GM18520 (cell line): ENCODE results near the gene ISCU.
A peak's percentile ranks its signal among the peaks of the same experiment; 100 is the strongest.

Source experiments
- ATAC-seq: cut with Tn5 transposase; IDR thresholded peaks from one replicate; pipeline ENCODE4 v1.9.1; 2021; ENCODE audit not compliant: unreplicated experiment

ISCU gene

DNA sequence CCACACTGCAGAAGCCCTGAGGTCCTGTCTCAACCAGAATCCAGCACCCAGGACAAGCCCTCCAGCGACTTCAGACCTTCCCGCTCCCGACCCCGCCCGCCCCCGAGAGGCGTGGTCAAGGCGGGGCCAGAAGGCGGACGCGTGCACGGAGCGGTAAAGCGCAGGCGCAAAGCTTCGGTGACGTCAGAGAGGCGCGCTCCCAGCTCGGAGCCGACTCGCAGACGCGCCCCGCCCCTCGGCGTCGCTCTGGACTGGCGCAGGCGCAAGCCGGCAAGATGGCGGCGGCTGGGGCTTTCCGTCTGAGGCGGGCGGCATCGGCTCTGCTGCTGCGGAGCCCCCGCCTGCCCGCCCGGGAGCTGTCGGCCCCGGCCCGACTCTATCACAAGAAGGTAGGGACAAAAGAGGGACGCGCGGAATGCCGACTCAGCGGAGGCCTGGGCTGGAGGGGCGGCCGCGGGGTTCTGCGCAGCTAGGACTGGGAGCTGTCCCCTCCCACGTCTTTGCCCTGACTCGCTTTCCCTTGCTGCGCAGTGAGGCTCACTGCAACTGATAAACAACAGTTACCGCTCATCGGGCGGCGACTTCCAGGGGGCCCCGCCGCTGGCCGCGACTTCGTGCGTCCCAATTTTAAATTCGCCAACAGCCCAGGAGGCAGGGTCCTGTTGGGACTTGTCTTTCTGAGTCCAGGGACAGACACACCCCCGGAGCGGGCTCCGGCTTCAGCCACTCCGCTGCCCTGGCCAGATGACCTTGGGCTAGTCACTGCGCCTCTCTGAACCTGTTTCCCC lies at the start of gene ISCU:
TSS of gene ISCU (plus strand) at position 249 of the 788 bp plus-strand sequence. CDS start at position 276, 27 bp downstream.
- ATAC-seq: peak; percentile 47

DNA sequence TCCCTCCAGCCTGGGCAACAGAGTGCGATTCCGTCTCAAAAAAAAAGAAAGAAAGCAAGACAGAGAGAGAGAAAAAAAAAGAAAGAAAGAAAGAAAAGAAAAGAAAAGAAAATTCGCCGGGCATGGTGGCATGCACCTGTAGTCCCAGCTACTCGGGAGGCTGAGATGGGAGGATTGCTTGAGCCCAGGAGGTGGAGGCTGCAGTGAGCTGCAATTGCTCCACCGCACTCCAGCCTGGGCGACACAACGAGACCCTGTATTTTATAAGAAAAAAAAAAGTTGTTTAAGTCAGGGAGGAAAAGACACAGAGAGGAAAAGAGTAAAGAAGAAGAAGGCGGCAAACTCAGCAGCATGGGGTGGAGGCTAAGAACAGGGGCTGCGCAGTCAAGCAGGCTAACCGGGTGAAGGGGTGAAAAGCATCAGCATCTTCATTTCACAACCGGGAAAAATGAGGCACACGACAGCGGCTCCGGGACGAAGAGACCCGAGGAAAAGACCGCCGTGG lies 47.9 kb upstream of the ISCU start:
- ATAC-seq: no peak

DNA sequence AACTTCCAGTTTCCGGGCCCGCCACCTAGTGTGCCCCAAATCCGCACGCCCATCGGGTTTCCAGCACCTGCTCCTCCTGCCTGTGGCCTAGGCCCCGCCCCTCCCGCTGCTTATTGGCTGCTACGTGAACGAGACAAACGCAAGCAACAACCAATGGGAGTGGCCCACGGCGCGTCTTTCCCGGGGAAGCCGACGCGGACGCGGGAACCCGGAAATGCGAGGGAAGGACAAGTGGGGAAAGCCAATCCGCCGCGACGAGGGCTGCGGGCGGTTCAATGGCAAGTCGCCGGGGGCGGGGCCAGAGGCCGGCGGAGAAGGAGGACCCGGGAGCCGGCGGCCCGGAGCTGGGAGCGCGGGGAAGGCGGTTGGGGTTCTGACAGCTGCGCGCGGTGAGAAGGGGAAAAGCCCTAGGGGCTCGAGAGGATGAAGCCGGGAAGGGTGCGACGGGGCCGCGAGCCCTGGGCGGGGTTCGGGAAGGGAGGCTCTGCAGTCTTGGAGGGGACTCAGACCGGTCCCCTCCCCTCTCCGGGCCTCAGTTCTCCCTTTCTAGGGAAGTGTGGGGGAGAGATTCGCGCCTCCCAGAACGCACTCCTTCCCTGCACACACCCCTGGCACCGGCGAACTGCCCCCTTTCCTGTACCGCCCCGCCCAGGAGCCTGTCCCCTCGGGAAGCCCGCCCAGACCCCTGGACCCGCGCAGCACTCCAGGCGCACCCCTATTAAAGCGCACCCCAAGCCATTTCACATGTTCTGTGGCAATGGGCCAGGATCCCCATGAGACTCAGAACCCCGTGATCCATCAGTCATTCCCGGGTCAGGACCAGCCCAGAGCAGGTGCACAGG lies 47.2 kb upstream of the ISCU start, which contains the start of gene FICD:
TSS of gene FICD (plus strand) at position 305 of the 842 bp plus-strand sequence. CDS start 1,696 bp downstream, outside the sequence.
- peak; percentile 91 for ATAC-seq

DNA sequence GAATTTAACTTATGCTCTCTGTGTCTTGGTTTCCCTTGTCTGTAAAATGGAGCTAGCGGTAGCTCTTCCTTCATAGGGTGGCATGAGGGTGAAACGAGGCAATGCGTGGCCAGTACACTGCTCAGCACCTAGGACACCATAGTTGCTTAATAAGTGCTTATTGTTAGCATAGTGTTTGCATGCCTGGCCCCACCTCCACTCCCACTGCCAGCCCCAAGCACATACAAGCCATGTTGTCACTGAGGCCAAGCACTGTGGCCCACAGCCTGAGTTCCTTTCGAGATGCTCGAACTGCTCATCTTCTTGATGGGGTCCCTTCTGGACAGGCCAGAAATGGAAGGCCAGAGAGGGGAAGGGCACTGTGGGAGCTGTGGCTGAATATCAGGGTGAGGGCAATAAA lies 46.5 kb upstream of the ISCU start:
- ATAC-seq: no peak

DNA sequence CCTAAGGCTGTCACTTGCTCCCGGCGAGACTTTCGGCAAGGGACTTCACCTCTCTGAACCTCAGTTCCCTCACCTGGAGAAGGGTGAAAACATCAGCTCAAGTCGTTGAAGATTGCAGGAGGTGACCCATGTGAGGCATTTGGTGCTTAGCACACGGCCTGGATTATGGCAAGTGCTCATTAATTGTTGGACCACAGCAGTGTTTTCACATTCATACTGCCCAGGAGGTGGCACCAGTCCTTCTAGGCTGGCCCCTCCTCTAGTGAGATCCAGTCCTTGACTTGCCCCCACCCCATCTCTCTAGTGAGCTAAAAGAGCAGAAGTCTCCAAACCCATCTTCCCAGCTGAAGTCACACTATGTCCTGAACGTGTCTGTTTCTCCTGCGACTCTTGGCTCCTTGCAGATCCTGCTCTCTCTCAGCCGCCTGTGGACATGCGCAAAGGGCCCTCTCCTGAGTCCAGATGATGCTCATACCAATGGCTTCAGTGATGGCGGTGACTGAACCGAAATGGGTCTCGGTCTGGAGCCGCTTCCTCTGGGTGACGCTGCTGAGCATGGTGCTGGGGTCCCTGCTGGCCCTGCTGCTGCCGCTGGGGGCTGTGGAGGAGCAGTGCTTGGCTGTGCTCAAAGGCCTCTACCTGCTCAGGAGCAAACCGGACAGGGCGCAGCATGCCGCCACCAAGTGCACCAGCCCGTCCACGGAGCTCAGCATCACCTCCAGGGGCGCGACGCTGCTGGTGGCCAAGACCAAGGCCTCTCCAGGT lies 45.7 kb upstream of the ISCU start:
- ATAC-seq: no peak

DNA sequence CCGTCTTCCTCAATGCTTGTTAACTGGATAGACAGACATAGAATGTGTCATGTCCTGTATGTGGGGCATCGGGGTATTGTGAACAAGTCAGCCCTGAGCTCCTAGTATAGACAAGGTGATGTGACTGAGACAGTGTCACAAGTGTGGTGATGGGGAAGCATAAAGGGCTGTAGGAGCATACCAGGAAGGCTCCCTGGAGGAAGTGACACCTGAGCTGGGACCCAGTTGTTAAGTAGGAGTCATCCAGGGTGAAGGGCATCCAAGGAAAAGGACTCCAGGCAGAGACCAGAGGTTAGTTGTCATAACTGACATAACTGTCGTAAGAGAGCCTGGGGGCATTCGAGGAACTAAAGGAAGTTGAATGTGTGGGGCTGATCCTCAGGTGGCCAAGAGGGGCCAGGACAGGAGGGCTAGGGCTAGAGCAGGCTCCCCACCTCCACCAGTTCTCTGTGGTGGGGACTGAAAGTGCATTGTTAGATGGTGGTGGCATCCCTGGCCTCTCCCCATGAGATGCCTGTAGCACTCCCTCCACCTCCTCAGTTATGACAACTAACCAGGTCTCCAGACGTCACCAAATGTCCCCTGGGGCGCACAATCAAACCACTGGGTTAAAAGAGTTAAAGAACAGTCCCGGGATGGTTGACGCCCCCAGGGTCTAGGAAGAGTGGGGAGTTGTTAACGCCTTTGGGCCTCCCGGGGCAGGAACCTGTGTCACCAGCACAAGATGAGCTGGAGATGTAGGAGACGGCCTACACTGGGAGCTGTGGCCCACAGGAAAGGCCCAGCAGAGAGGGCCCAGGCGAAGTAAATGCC lies 44.9 kb upstream of the ISCU start:
- ATAC-seq: no peak

DNA sequence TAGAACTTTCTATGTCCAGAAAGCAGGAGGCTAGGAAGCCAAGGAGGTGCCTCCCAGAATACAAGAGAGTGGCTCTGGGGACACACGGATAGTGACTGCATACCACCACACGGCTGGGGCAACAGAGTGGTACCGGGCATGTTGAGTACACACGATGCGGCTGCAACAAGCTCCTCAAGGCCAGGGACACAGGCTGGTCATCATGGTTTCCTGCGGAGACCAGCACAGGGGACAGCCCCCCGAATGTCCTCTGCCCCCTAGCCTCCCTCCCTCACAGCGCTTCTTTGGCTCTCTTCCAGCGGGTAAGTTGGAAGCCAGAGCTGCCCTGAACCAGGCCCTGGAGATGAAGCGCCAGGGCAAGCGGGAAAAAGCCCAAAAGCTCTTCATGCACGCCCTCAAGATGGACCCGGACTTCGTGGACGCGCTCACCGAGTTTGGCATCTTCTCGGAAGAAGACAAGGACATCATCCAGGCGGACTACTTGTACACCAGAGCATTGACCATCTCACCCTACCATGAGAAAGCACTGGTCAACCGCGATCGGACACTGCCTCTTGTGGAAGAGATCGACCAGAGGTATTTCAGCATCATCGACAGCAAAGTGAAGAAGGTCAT lies 44.2 kb upstream of the ISCU start:
- ATAC-seq: no peak

DNA sequence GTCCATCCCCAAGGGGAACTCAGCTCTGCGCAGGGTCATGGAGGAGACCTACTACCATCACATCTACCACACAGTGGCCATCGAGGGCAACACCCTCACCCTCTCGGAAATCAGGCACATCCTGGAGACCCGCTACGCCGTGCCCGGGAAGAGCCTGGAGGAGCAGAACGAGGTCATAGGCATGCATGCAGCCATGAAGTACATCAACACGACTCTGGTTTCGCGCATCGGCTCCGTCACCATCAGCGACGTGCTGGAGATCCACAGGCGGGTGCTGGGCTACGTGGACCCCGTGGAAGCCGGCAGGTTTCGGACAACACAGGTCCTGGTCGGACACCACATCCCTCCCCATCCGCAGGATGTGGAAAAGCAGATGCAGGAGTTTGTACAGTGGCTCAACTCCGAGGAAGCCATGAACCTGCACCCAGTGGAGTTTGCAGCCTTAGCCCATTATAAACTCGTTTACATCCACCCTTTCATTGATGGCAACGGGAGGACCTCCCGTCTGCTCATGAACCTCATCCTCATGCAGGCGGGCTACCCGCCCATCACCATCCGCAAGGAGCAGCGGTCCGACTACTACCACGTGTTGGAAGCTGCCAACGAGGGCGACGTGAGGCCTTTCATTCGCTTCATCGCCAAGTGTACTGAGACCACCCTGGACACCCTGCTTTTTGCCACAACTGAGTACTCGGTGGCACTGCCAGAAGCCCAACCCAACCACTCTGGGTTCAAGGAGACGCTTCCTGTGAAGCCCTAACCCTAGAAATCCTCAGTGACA lies 43.5 kb upstream of the ISCU start:
- ATAC-seq: no peak

DNA sequence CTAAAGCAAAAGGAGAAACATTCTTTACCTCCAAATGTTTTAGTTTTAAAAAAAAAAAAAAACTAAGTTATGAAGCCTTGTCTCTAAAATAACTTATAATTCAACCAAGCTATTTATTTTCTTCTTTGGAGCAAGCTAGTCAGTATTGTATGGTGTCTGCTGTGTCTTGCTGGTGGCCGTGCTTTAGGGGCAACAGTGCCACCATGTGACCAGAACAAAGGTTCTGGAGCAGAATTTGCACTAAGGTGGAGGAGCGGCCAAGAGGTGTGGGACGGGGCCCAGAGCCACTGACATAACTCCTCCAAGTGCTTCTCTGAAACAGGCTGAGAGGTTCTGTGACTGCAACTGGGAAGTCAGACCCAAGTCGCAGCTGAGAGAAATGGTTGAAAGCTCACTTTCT lies 42.8 kb upstream of the ISCU start:
- ATAC-seq: no peak

DNA sequence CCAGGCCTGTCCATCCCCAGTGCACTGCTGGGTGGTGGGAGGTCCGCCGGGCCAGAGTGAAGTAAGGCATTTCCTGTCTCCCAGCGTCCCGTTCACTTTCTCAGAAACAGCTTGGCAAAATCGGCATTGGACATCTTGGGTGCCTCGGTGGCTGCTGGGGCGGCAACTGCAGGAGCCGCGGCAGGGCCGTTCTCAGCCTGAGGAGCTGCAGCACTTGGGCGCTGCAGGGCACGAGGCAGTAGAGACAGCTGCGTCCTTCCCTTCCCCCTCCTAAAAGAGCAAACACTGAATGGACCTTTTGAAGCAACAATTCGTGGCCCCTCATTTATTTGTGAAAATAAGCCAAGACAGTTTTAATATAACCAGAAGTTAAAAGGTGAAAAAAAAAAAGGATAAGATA lies 39.0 kb upstream of the ISCU start:
- ATAC-seq: no peak

DNA sequence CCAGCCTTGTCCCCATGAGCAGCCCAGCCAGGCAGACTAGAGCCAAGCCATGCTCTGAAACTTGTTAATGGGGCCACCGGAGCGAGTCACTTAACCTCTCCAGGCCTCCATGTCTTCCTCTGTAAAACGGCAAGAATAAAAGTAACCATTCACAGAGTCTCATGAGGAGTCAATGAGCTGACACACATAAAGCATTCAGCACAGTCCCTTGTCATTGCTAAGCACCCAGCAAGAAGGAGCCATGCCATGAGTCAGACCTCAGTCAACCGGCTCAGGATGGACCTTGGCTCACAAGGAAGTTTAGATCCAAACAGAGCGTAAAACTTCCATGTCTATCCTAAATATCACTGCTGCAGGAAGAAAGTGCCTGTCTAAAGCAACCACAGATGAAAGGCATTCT lies 36.7 kb upstream of the ISCU start:
- no peak for ATAC-seq

DNA sequence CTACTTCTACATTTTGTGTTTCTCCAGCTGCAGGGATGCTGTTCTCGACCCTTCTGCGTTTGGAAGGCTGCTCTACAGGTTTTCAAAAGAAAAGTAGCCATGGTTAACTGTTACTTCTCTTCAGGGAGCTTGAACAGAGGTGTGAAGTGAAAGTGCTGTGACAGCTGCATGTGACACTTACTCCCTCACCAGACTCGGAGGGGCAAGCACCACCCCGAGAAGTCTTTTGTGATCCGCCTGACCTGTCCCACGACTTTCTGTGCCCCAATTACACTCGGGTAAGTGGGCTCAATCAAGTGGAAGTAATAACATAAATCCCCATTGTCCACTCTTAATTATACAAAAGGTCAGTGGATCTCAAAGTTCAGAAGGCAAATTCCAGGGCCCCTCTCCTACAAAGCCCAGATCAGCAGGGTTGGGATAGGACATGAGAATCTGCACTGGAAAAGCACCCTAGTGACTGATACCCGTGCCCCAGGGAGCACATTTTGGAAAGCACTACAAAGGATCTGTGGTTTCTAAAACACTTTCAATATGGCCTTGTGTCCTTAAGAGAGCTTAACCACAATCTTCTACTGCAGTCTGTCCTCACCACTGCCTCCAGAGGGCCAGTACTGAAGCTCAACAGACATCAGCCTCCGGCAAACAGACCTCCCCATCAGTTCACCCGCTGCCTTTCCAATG lies 35.8 kb upstream of the ISCU start:
- ATAC-seq: no peak

DNA sequence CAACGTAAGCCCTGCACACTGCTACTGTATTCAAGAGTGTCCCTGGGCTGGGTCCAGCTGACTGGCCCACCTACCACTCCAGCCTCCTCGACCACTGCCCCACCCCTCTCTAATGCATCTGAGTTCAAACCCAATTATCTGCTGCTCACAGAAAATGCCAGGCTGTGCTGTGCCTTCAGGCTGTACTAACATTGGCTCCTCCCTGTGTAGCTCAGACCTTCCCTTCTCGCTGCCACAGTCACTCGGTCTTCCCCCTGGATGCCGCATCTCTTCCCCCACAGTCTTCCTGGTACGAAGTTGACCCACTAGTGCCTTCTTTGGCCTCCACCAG lies 35.3 kb upstream of the ISCU start:
- ATAC-seq: no peak

DNA sequence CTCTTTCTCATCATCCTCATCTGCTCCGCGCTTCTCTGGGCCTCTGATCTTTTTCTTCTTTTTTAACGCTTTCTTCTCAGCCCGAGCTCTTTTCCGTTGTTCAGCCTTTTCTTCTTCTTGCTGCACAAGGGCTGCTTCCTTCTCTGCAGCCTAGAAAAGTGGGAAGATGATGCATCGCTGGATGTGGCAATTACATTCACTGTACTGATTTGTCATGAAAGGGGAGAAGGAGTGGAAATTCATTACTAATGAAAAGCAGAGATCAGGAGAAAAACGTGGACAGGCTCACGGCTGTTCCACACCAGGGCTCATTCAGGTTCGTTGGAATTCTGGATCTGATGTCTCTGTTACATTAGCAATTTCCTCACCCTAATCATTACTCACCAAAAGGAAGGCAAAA lies 32.2 kb upstream of the ISCU start:
- ATAC-seq: no peak

DNA sequence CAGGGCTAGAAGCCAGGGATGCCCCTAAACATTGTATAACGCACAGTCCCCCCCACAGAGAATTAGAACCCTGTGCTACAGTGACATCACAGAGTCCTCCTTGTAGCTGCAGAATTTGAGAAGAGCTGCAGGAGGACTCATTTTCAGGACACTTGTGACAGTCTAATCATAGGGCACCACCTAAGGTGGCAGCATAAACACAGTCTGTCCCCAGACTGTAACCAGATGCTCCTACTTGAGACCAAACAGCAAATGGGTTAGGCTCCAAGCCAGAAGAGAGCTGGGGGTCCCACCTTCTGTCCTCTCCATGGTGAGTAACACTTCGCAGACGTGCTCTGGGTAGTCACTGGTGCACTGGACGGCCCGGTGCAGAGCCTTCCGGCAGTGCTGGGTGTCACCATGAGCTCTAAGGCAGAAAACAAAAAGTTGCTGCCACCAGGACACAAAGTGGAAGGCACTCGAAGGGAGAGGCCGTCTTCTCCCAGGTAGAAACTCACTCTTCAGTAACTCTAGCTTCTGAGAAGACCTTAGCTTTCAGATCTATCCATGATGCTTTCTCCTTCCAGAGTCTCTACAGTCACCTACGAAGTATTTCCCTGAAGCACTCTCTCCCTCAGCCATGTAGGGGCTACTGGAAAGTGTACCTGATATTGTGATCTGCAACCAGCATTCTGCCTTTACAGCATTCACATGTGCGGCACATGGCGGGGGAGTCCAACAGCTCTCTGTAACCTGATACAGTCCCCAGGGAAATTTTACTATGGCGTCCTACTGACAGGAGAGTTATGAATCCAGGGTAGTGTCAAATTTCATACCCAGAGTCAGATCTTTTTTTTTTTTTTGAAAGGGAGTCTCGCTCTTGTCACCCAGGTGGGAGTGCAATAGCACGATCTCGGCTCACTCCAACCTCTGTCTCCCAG lies 30.2 kb upstream of the ISCU start:
- ATAC-seq: no peak

DNA sequence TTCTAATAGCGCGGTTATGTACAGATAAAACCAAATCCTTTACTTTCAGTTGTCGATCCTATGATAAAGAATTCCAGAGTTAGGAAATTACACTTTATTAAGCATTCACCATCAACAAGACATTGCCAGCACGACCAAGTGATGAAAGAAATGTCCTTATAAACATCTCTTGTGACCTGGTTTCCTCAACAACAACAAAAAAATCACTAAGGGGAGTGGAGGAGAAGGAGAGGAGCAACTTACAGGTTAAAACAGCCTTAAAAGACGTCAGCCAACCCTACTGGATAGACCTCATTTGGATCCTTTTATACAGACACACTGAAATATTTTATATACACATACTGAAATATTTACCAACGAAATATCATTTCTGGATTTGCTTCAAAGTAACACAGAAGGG lies 24.2 kb upstream of the ISCU start:
- ATAC-seq: no peak

DNA sequence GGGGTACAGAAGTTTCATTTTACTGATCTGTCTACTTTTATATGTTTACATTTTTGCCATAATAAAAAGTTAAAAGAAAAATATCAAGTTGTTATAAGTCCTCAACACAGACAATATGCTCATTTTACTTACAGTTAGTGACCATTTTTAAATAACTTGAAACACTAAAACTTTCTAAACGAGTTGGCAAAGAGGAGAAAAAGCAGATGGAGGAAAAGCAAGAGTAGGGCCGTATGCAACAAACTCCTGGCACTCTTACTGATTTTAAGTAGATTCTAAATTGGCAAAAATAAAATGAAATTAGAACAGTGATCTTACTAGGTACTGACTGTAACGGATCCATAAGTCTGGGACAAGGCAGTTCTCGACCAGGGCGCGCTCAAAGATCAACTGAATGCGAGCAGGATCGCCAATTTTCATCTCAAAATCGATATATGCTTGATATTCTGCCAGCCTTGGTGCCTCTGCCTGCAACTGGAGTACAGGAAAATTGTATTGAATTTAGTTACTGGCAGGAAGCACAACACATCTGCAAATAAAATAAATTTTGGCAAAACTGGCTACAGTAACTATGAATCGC lies 23.7 kb upstream of the ISCU start:
- ATAC-seq: no peak
